Upper lobe of left lung (tissue), 6 donors: ENCODE data around the gene AIF1. TPM values are rescaled to one million over a fixed set of nuclear protein-coding genes. Genes with fewer than 3 reads are reported as not detected.

Source experiments
- ATAC-seq, 2 donors: fragments of 200-7000 bp; cut with Tn5 transposase; one replicate each; pipeline ENCODE4 v1.9.1; 2022; ENCODE audit warnings: mild to moderate bottlenecking in 2 of 2, moderate library complexity in 2 of 2; ENCODE audit not compliant: low FRiP score in 2 of 2
- DNase-seq, 2 donors: peaks; one replicate each; pipeline ENCODE4 v3.0.0-alpha.2; 2019 to 2020
- H3K27ac ChIP-seq, 4 donors: fragments of 200-600 bp; sonication (generic); one replicate each; pipeline ENCODE4 v1.5.1; 2016 to 2019
- H3K27me3 ChIP-seq, 4 donors: fragments of 200-600 bp; sonication (generic); one replicate each; pipeline ENCODE4 v1.5.1; 2017 to 2019
- H3K36me3 ChIP-seq, 4 donors: fragments of 200-600 bp; sonication (generic); one replicate each; pipeline ENCODE4 v1.5.1; 2016 to 2019
- H3K4me1 ChIP-seq, 4 donors: fragments of 200-600 bp; sonication (generic); one replicate each; pipeline ENCODE4 v1.5.1; 2018 to 2019
- H3K4me3 ChIP-seq, 4 donors: fragments of 200-600 bp; sonication (generic); one replicate each; pipeline ENCODE4 v1.5.1; 2017 to 2019; ENCODE audit warnings: mild to moderate bottlenecking in 2 of 4, moderate library complexity in 1 of 4
- H3K9me3 ChIP-seq, 4 donors: fragments of 200-600 bp; sonication (generic); one replicate each; pipeline ENCODE4 v1.5.1; 2018 to 2019
- CTCF ChIP-seq, 6 experiments: fragments of 450-650 bp in 4 of 6; fragments of 200-600 bp in 2 of 6; sonication (generic) in 2 of 6; IDR thresholded peaks; one replicate each; pipeline ENCODE4 v1.5.1; 2016 to 2019; ENCODE audit warnings: antibody characterized with exemption in 6 of 6
- EP300 ChIP-seq, 4 donors: sonication (generic); formaldehyde crosslinking; IDR thresholded peaks; one replicate each; pipeline ENCODE4 v1.5.1; 2017; ENCODE audit warnings: antibody characterized with exemption in 4 of 4, control low read depth in 2 of 4
- POLR2A ChIP-seq, 4 donors: fragments of 450-650 bp; IDR thresholded peaks; one replicate each; pipeline ENCODE4 v1.5.1; 2016 to 2017; ENCODE audit warnings: antibody characterized with exemption in 4 of 4, mild to moderate bottlenecking in 2 of 4
- POLR2AphosphoS5 ChIP-seq, 2 donors: sonication (generic); formaldehyde crosslinking; IDR thresholded peaks; one replicate each; pipeline ENCODE4 v1.5.1; 2017; ENCODE audit warnings: antibody characterized with exemption in 2 of 2
- WGBS, 2 donors: methylation state at CpG; one replicate each; pipeline ENCODE4 v1.1.5; 2017 to 2018; 5-methylcytosine and 5-hydroxymethylcytosine counted together
- total RNA-seq, 6 donors: library from RNA; depleted of rRNA in 4 of 6; stranded (reverse); fragments of >200 nt in 4 of 6; gene quantifications; one replicate each; pipeline versions ENCODE4 v1.1.0 to v1.2.1, GENCODE V29; 2016 to 2021
- donor health status: DM: no; HTN: no; CAD: no; lungs with moderate emphysema.
- donor health status: DM: no; HTN: yes; CAD: no; lungs with severe emphysema.

AIF1 gene
- total RNA-seq, 6 donors from 2014 or later = 18.5 to 106 (median 79.7) TPM

GRCh38 chr6:31640612-31641011 lies 25.6 kb downstream of the AIF1 start:
- Histone ChIP-seq H3K27me3 (no peaks in the 10 kb centered on the region), H3K4me3 (no peak overlapping the region), H3K36me3 (peaks cover 74 to 100% (median 92%) of the 10 kb centered on the region in 4 donors), H3K9me3 (no peaks in the 10 kb centered on the region), H3K4me1 (no peaks in the 10 kb centered on the region), H3K27ac (no peak overlapping the region)
- DNase-seq (no peak), ATAC-seq (no peak)
- 97 to 98% methylated on average over 6 of the region's 6 CpGs for WGBS, 2 donors
- TF ChIP-seq EP300 (IDR thresholded peaks at IDR 0.05) (no peak), CTCF (IDR thresholded peaks at IDR 0.05) (no peak), POLR2AphosphoS5 (IDR thresholded peaks at IDR 0.05) (no peak), POLR2A (IDR thresholded peaks at IDR 0.05) (no peak)

- no peak for DNase-seq
- Histone ChIP-seq H3K4me1 (no peaks in the 10 kb centered on the region), H3K27me3 (no peaks in the 10 kb centered on the region), H3K9me3 (no peaks in the 10 kb centered on the region), H3K27ac (no peak overlapping the region), H3K36me3 (peaks cover 70 to 100% (median 92%) of the 10 kb centered on the region in 4 donors), H3K4me3 (no peak overlapping the region)
- no peak for ATAC-seq
- 91 to 93% methylated on average over 4 of the region's 4 CpGs for WGBS, 2 donors
- TF ChIP-seq POLR2A (IDR thresholded peaks at IDR 0.05) (no peak), POLR2AphosphoS5 (IDR thresholded peaks at IDR 0.05) (no peak), CTCF (IDR thresholded peaks at IDR 0.05) (no peak), EP300 (IDR thresholded peaks at IDR 0.05) (no peak)
Measured at GRCh38 chr6:31641370-31641769, 26.3 kb downstream of the AIF1 start.

- Histone ChIP-seq H3K36me3 (peaks cover 70 to 100% (median 92%) of the 10 kb centered on the region in 4 donors), H3K4me3 (no peak overlapping the region), H3K9me3 (no peaks in the 10 kb centered on the region), H3K4me1 (no peaks in the 10 kb centered on the region), H3K27ac (no peak overlapping the region), H3K27me3 (no peaks in the 10 kb centered on the region)
- DNase-seq (no peak), ATAC-seq (no peak)
- WGBS, 2 donors = 93 to 98% methylated on average over 6 of the region's 6 CpGs
- TF ChIP-seq POLR2AphosphoS5 (IDR thresholded peaks at IDR 0.05) (no peak), CTCF (IDR thresholded peaks at IDR 0.05) (no peak), POLR2A (IDR thresholded peaks at IDR 0.05) (no peak), EP300 (IDR thresholded peaks at IDR 0.05) (no peak)
Measured at GRCh38 chr6:31642798-31643570, 27.9 kb downstream of the AIF1 start.

- peaks cover 79 to 100% (median 95%) of the 10 kb centered on the region in 4 donors for H3K36me3 ChIP-seq
- H3K27me3 ChIP-seq = no peaks in the 10 kb centered on the region
- TF ChIP-seq EP300 (IDR thresholded peaks at IDR 0.05) (no peak), POLR2AphosphoS5 (IDR thresholded peaks at IDR 0.05) (no peak), CTCF (IDR thresholded peaks at IDR 0.05) (no peak), POLR2A (IDR thresholded peaks at IDR 0.05) (no peak)
- H3K27ac ChIP-seq = no peak overlapping the region
- H3K4me3 ChIP-seq = no peak overlapping the region
- no peaks in the 10 kb centered on the region for H3K4me1 ChIP-seq
- no peak for ATAC-seq
- 88 to 91% methylated on average over 9 to 17 of the region's 17 CpGs for WGBS, 2 donors
- DNase-seq = no peak
- H3K9me3 ChIP-seq = no peaks in the 10 kb centered on the region
Measured at GRCh38 chr6:31643818-31644454, 28.9 kb downstream of the AIF1 start.
